ENCODE data around the gene GAS7.
A peak's percentile ranks its signal among the peaks of the same experiment; 100 is the strongest.

GRCh38 chr17:10210151-10210574 lies 11.8 kb upstream of the GAS7 start:
- TF ChIP-seq CTCF (IDR thresholded peaks at IDR 0.05), result no peak
- TF ChIP-seq POLR2AphosphoS5 (IDR thresholded peaks at IDR 0.05), result peak; percentile 53
- no peak for TF ChIP-seq POLR2A (IDR thresholded peaks at IDR 0.05)
- TF ChIP-seq EP300 (IDR thresholded peaks at IDR 0.05), result no peak

Measured in gastroesophageal sphincter (tissue), 3 donors.